Camera-type eye (tissue), 1 donor: ENCODE data around the gene PDIA3. TPM values are rescaled to one million over a fixed set of nuclear protein-coding genes. Genes with fewer than 3 reads are reported as not detected.

Source experiments
- total RNA-seq: library from RNA; depleted of rRNA; stranded (reverse); fragments of >200 nt; gene quantifications from one replicate; pipeline ENCODE4 v1.2.3, GENCODE V29; 2014

The PDIA3 gene
- total RNA-seq, result 131 TPM

GRCh38 chr15:43746245-43746902 is at the start of gene PDIA3:
Gene PDIA3 (plus strand): TSS chr15:43746438. CDS start chr15:43746540, 102 bp downstream.

GRCh38 chr15:43776718-43777266 is 30.6 kb downstream of the PDIA3 start, which contains the start of gene ELL3:
Gene ELL3 (minus strand): TSS chr15:43776966. CDS start chr15:43776901, 65 bp downstream.

GRCh38 chr15:43791993-43792760 is 45.9 kb downstream of the PDIA3 start, which contains the start of gene SERF2:
Gene SERF2 (plus strand): TSS chr15:43792320. CDS start chr15:43792377, 57 bp downstream.

GRCh38 chr15:43799945-43800285 is 53.7 kb downstream of the PDIA3 start, which contains the start of gene SERINC4:
Gene SERINC4 (minus strand): TSS chr15:43800220. CDS start chr15:43799986, 234 bp downstream.

DNA sequence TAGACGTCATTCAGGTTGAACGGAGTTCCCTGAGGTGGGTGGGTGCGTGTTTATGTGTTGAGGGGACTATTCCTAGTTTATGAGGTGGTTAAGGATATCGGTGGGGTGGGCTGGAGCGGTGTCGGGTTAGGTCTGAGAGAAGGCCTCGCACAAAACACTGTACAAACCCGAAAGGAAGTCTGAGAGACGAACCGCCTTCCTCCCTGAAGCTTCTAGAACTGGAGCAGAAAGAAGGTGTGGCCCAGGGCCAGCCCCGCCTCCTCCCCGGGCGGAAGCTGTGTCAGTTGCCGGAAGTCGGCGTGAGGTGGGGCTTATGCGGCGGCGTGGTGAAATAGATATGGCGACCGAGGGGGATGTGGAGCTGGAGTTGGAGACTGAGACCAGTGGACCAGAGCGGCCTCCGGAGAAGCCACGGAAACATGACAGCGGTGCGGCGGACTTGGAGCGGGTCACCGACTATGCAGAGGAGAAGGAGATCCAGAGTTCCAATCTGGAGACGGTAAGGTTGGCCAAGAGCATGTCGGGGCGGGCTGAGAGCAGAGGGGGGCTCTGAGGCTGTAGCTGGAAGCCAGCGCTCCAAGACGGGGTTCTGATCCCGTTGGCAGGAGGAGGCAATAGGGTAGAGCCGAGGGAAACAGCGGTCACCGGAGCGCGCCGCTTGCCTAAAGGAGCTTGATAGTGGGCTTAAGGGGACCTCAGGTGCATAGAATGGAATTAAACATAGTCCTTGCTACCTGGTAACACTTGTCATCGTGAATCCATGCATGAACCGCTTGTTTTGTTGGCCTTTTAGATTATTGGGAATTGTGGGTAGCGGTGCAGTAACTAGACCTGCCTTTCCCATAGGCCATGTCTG is 54.3 kb downstream of the PDIA3 start, which contains the start of gene HYPK:
TSS of gene HYPK (plus strand) at position 314 of the 856 bp plus-strand sequence. CDS start at position 338, 24 bp downstream.

Other genes starting within 250 kb of the PDIA3 start
- 26.2 TPM for gene MAP1A, start 228.8 kb upstream of the PDIA3 start, total RNA-seq
- 46.3 TPM for gene PPIP5K1, start 156.2 kb upstream of the PDIA3 start, total RNA-seq
- gene CKMT1B, start 152.4 kb upstream of the PDIA3 start, total RNA-seq, result 6.7 TPM
- 5.1 TPM for gene STRC, start 127.6 kb upstream of the PDIA3 start, total RNA-seq
- 5.7 TPM for gene CATSPER2, start 97.6 kb upstream of the PDIA3 start, total RNA-seq
- gene CKMT1A, start 52.6 kb upstream of the PDIA3 start, total RNA-seq, result 2.6 TPM
- 5.0 TPM for gene ELL3, start 30.5 kb downstream of the PDIA3 start, total RNA-seq
- 341 TPM for gene SERF2, start 45.9 kb downstream of the PDIA3 start, total RNA-seq
- gene SERINC4, start 53.8 kb downstream of the PDIA3 start, total RNA-seq, result 3.8 TPM
- 7.5 TPM for gene HYPK, start 54.2 kb downstream of the PDIA3 start, total RNA-seq
- 37.1 TPM for gene MFAP1, start 78.3 kb downstream of the PDIA3 start, total RNA-seq
- gene WDR76, start 80.6 kb downstream of the PDIA3 start, total RNA-seq, result 14.3 TPM